Measurements from ENCODE around the gene PAPSS1. TPM values are rescaled to one million over a fixed set of nuclear protein-coding genes. Genes with fewer than 3 reads are reported as not detected.

Gene PAPSS1
- polyA plus RNA-seq, 1 donor from 2014 or later: 216 TPM

DNA sequence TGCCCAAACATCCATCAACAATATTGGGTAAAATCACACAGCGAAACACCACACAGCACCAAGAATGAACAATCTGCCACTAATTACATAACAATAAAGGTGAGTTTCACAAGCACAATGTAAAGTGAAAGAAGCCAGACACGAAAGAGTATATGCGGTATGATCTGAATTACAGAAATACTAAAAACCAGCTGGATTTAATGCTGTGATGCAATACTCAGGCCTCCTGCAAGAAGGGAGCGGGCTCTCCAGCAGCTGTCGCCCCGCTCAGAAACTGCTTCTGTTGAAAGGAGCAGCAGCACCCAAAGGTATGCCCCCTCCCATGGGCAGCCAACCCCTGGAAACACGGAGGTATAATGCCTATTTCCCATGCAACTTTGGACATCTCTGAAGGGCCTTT is 77.0 kb downstream of the PAPSS1 start:
- no peak for TF ChIP-seq POLR2AphosphoS5 (IDR thresholded peaks at IDR 0.05)
- TF ChIP-seq, protein P1, sequence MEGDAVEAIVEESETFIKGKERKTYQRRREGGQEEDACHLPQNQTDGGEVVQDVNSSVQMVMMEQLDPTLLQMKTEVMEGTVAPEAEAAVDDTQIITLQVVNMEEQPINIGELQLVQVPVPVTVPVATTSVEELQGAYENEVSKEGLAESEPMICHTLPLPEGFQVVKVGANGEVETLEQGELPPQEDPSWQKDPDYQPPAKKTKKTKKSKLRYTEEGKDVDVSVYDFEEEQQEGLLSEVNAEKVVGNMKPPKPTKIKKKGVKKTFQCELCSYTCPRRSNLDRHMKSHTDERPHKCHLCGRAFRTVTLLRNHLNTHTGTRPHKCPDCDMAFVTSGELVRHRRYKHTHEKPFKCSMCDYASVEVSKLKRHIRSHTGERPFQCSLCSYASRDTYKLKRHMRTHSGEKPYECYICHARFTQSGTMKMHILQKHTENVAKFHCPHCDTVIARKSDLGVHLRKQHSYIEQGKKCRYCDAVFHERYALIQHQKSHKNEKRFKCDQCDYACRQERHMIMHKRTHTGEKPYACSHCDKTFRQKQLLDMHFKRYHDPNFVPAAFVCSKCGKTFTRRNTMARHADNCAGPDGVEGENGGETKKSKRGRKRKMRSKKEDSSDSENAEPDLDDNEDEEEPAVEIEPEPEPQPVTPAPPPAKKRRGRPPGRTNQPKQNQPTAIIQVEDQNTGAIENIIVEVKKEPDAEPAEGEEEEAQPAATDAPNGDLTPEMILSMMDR (IDR thresholded peaks at IDR 0.05; ENCODE audit: poor library complexity, severe bottlenecking): no peak
- no peak for TF ChIP-seq SMC3 (conservative IDR thresholded peaks at IDR 0.05; ENCODE audit: poor library complexity)
- TF ChIP-seq TAF1 (IDR thresholded peaks at IDR 0.05; ENCODE audit: low read depth): no peak
- TF ChIP-seq EP300 (conservative IDR thresholded peaks at IDR 0.05; ENCODE audit: poor library complexity, severe bottlenecking): no peak
- TF ChIP-seq RAD21 (conservative IDR thresholded peaks at IDR 0.05): no peak
- no peak for TF ChIP-seq MXI1 (conservative IDR thresholded peaks at IDR 0.05; ENCODE audit: poor library complexity, severe bottlenecking)
- TF ChIP-seq REST (IDR thresholded peaks at IDR 0.05; ENCODE audit: borderline replicate concordance): no peak
- TF ChIP-seq EZH2 (IDR thresholded peaks at IDR 0.05; ENCODE audit: borderline replicate concordance, insufficient read depth, low read length, poor library complexity, severe bottlenecking): no peak
- H3F3A ChIP-seq (ENCODE audit: insufficient read depth, low read length, poor library complexity, severe bottlenecking): no peaks in the 10 kb centered on the region
- no peak overlapping the region for H2AFZ ChIP-seq (ENCODE audit: low read depth, low read length)
- H3K9ac ChIP-seq (ENCODE audit: low read length): no peak overlapping the region
- H3K4me2 ChIP-seq (ENCODE audit: low read length): no peak overlapping the region
- H3K9me2 ChIP-seq (ENCODE audit: insufficient read depth, low read length): no peaks in the 10 kb centered on the region
- no peak overlapping the region for H3K27ac ChIP-seq (ENCODE audit: low read length)
- no peak overlapping the region for H3K4me3 ChIP-seq (ENCODE audit: low read length)
- H3K27me3 ChIP-seq (ENCODE audit: insufficient read depth, low read depth, low read length): no peaks in the 10 kb centered on the region
- H3K9me3 ChIP-seq (ENCODE audit: low read length): no peaks in the 10 kb centered on the region
- no peaks in the 10 kb centered on the region for H4K20me1 ChIP-seq (ENCODE audit: insufficient read depth)
- peaks cover 25% of the 10 kb centered on the region for H3K36me3 ChIP-seq (ENCODE audit: insufficient read depth, low read length)
- H3K79me2 ChIP-seq (replicated peaks; ENCODE audit: insufficient read depth, low read length): no peaks in the 10 kb centered on the region

DNA sequence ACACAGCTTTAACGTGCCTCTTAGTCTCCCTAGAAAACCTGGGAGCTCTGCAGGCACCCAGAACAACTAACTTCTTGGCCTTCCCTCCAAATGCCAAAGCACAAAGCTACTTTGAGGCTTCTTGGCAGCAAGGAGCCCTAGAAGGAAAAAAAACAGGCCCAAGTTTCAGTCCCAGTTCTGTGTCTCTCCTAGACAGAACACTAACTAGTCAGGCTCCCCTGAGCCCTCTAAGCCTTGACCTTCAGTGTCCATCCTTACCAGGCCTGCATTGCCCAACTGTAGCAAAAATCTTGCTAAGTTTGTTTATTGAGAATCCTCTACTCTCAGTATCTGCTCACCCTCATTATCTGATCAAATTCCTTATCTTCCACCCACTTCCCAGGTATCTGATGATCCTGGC is 79.2 kb downstream of the PAPSS1 start:
- Histone ChIP-seq H3F3A (ENCODE audit: insufficient read depth, low read length, poor library complexity, severe bottlenecking) (no peaks in the 10 kb centered on the region), H3K9ac (ENCODE audit: low read length) (no peak overlapping the region), H3K9me2 (ENCODE audit: insufficient read depth, low read length) (no peaks in the 10 kb centered on the region), H2AFZ (ENCODE audit: low read depth, low read length) (no peak overlapping the region), H3K4me3 (ENCODE audit: low read length) (no peak overlapping the region), H3K27ac (ENCODE audit: low read length) (no peak overlapping the region), H3K4me2 (ENCODE audit: low read length) (no peak overlapping the region), H3K9me3 (ENCODE audit: low read length) (no peaks in the 10 kb centered on the region), H3K27me3 (ENCODE audit: insufficient read depth, low read depth, low read length) (no peaks in the 10 kb centered on the region), H3K36me3 (ENCODE audit: insufficient read depth, low read length) (peaks cover 17% of the 10 kb centered on the region), H4K20me1 (ENCODE audit: insufficient read depth) (no peaks in the 10 kb centered on the region), H3K79me2 (replicated peaks; ENCODE audit: insufficient read depth, low read length) (no peaks in the 10 kb centered on the region)
- TF ChIP-seq EZH2 (IDR thresholded peaks at IDR 0.05; ENCODE audit: borderline replicate concordance, insufficient read depth, low read length, poor library complexity, severe bottlenecking) (no peak), MXI1 (conservative IDR thresholded peaks at IDR 0.05; ENCODE audit: poor library complexity, severe bottlenecking) (no peak), SMC3 (conservative IDR thresholded peaks at IDR 0.05; ENCODE audit: poor library complexity) (no peak)

All from neural cell (in vitro differentiated cells).